HK-2 (cell line): ENCODE data around the gene IQCN.

ENCODE experiments used
- DNase-seq: peaks from one replicate; pipeline ENCODE4 v3.0.0-alpha.2; 2018; ENCODE audit not compliant: unreplicated experiment

The IQCN gene

DNA sequence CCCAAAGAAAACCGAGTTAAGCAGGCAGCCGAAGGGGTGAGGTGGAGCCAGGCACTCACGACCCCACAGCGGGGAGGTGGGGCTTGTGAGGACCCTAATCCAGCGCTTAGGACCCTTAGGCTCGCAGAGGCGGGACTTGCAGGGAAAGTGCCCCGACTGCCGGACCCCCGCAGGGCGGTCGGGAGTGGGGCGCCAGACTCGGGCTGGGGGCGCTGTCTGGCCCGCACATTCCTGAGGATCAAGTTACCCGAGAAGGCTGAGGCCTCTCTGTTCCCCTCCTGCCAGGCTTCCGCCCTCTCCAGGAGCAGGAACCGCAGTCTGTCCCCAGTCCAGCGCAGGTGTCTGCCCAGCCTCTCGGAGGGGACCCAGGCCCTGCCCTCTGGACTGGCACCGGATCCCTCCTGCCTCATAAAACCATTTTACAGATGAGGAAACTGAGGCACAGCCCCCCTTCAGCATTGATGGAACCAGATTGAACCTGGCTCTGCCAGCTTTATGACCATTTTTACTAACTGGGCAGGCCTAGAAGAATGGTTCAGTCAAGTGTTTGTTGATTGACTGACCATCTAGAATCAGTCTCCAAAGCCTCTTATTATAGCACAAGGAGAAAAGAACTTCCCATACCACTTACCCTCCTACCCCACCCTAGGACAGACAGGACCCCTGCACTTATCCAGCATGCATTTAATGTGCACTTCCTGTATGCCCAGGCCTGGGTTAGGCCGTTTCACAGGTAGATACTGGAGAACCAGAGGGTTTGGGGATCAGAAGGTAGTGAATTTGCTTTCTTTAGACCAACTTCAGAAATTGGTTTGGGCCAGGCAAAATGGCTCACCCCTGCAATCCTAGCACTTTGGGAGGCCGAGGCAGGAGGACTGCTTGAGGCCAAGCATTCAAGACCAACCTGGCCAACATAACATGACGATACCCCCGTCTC lies 13.9 kb upstream of the IQCN start:
- no peak for DNase-seq

DNA sequence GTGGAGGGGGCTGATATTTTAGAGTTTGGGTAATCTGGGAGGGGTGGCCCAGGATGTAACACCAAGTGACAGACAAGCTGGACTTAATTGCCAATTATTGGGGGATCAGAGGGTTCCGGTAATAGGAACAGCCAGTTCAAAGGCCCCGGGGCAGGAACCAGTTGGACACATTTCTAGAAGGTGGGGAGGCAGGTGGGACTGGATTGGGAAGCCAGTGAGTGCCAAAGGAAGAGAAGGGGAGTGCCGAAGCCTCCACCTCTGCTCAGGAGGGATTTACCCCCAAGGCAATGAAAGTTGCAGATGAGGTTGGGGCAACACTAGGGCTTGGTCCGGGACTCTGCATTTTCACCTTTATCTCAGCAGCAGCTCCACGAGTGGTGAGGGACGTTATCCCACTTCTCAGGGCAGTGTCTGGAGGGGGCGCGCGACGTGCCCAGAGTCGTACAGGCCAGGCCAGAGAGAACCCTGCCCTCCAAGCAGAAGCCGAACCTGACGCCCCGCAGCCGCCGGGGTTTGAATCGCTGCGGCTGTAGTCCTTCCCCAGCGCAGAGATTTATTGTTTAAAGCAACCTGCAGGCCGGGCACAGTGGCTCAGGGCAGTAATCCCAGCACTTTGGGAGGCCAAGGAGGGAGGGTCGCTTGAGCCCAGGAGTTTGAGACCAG lies 12.9 kb upstream of the IQCN start:
- DNase-seq: no peak

DNA sequence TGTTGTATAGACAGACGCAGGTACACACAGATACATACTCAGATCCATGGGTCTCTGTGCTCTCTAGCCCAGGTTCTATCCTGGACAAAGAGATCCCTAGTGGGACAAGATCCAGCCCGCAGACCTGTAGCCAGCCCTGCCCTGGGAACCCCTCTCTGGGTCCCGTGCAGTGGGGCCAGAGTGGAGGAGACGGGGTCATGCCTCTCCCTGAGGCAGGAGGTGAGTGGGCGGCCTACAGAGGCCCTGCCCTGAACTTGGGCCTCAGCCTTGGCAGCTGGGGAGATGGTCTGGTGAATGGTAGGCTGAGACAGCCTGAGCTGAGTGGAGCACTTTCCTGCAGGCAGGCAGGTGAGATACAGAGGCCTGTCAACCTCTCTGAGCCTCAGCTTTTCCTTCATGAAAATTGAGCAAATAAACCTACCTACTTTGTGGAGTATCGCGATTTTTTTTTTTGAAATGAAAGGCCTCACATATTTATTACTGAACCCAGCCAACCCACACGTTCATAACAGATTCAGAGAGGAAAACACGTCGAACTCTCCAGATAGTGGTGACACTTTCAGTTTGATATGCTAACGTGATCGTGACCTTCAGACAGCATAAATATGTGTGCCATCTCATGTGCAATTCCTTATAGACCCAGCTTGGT lies 10.6 kb upstream of the IQCN start:
- DNase-seq: no peak

DNA sequence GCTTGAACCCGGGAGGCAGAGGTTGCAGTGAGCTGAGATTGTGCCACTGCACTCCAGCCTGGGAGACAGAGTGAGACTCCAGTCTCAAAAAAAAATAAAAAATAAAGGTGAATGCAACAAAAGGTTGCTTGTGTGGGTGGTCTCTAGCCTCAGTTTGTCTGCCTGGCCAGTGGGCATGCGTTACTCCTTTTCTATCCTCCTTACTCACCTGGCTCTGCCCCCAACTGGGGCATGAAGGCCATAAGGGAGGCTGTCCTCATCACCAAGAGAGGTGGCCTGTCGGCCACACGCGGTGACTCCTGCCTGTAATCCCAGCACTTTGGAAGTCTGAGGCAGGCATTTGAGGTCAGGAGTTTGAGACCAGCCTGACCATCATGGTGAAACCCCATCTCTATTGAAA lies 9.1 kb upstream of the IQCN start:
- no peak for DNase-seq

DNA sequence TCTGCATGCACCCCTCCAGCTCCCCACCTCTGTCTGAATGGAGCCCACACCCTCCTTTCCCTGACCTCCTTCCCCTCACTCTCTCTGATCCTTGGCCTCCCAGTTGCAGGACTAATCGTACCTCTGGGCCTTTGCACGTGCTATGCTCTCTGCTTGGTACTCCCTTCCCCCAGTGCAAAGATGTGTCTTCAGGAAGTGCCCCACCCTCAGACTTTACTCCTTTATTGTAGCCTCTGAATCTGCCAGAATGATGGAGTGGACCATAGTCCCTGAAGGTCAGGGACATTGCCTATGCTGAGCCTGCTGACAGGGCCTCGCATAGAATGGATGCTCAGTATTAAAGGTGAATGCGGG lies 8.5 kb upstream of the IQCN start:
- DNase-seq: no peak

DNA sequence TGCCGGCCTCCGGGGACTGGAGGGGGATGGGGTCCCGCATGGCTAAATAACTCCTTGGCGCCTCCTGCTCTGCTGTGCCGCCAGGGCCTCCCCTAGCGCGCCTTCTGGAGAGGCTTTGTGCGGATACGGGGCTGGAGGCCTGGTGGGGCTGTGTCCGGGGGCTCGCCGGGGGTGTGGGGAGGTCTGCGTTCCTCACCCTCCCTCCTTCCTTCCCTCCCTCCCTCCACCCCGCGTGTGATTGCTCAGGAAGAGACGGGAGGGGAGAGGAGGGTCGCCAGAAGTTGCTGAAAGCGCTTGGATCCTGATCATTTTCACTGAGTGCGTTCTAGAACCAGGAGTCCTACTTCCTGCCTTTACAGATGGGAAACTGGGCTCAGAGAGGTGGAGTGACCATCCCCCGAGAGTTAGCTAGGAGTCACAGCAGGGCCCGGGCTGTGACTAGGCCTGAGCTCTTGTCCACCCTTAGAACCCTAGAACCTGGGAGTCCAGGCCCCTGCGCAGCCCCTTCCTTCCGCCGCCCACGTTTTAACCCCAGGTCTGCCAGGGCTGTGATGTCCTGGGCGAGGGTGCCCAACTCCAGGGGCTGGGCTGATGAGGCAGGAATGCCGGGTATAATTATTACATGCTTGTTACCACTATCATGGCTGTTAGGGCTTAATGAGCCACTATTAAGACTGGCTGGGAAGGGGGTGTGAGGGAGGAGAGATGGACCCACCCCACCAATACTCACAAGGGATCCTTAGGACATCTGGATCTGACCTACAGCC lies 8.0 kb upstream of the IQCN start:
- DNase-seq: no peak

DNA sequence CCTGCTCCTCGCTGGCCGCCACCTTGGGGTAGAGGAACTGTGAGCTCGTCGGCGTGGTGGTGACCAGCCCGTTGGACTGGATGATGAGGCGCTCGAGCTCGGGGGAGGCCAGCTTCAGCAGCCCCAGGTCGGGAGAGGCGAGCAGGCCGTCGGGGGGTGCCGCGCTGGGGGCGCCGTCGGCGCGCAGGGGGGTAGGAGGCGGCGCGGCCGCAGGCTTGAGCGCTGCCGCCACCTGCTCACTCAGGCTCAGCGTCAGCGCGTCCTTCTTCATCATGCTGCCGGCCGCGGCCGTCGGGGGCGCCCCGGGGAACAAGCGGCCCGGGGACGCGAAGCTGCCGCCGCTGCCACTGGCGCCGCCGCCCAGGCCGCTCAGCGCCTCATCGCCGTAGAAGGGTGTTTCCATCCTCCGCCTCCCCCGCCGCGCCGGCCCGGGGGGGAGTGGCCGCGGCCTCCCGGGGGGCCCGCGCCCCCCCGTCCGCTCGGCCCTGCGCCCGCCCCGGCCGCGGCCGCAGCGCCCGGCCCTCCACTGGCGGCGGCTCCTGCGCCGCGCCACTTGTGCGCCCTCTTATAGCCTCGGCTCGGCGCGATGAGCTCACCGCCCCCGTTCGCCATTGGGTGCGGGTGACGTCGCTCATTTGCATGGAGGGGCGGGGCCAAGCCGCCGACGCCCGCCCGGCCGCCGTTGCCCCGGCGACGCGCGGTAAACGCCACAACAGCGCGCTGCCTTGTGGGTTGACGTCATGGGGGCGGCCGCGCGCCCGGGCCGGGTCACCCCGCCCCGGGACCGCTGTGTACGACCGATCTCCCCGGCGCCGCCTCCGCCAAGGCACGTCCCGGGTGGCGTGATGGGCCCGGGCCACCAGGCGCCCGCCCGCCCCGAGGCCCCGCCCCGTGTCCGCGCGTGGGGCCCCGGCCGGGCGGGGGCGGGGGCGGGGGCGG lies 7.1 kb upstream of the IQCN start, which contains the start of gene JUND:
Gene JUND, minus strand, starts transcription at position 541 of the 939 bp plus-strand sequence. Its CDS starts 138 bp downstream, at position 403.
- peak; percentile 98 for DNase-seq

DNA sequence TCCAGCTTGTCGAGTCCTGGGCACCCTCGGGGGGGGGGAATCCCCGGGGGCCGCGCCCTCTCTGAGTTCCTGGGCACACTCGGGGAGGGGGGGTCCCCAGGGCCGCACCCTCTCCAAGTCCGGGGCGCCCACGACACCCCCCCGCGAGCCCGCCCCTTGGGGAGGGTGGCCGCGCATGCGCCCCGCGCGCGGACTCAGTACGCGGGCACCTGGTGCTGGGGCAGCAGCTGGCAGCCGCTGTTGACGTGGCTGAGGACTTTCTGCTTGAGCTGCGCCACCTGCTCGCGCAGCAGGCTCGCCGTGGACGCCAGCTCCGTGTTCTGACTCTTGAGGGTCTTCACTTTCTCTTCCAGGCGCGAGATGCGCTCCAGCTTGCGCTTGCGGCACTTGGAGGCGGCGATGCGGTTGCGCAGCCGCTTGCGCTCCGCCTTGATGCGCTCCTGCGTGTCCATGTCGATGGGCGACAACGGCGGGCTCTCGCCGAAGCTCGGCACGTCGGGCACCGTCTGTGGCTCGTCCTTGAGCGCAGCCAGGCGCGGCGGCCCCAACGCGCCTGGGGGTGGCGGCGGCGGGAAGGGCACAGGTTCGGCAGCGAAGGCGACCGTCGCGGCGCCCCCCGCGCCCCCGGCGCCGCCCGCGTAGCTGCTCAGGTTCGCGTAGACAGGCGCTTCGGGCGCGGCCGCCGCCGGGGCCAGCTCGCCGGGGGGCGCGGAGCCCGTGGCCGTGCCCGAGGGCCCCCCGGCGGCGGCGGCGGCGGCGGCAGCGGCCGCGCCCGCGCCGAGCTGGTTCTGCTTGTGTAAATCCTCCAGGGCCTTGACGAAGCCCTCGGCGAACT lies 6.2 kb upstream of the IQCN start:
- peak; percentile 57 for DNase-seq

DNA sequence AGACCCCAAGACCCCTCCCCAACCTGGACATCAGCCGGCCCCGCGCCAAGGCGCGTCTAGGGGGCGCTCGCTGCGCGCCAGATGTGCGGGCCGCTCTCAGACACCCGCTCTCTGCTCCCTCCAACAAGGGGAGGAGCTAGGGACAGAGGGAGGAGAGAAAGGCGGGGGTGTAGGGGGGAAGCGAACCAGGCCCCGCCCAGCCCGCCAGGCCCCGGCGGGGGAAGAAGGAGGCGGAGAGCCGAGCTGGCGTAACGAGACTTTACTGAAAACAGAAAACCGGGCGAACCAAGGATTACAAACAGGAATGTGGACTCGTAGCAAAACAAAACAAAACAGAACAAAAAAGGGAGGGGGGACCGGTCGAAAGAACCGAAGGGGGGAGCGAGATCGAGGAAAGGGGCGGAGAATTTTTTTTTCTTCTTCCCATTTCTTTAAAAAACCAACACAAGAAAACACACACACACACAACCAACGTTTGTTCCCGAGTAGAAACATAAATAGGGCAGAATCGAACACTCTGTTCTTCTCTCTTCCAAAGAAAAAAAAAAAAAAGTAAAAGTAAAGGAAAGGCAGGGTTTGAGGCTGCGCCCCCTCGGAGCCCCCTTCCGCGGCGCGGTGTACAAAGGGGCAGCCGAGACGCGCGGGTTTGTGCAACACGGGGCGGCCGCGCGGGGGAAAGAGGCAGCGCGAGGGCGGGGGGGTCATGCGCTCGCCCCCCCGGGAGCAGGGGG lies 5.4 kb upstream of the IQCN start:
- DNase-seq: peak; percentile 86

DNA sequence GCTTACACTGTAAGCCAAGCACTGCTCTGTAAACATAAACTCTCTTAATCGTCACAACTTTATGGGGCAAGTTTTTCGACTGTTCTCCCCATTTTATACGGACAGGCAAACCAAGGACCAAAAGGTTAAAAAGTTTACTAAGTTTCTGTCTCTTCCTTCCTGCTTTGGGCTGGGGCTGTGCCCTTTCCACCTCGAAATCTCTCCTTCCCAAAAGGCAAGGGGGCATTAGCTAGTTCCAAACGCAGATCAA lies 4.9 kb upstream of the IQCN start:
- DNase-seq: no peak

DNA sequence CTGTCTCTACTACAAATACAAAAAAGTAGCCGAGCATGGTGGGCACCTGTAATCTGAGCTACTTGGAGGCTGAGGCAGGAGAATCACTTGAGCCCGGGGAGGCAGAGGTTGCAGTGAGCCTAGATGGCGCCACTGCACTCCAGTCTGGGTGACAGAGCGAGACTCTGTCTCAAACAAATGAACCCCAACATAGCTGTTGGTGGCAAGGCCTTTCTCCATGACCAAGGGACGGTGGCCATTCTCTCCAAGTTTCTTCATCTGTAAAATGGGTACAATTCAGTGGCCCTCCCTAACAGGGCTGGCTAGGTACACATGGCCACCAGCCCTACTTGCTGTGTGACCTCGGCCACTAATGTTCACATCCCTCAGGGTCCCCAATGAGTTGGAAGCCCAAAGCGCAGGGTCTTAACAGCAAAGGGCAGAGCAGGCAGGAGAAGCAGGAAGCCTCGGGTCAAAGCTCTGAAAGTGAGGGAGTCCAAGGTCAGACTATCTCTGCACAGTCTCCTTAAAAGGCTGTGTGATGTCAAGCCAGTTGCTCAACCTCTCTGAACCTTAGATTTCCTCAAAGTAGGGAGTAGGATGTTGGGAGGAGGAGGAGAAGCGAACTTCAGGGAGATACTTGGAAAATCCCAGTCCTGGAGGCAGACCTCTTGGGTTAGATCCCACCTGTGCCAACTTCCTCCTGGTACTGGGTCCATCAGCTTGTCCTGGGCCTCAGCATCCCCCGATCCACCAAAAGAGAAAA lies 4.4 kb upstream of the IQCN start:
- DNase-seq: no peak

DNA sequence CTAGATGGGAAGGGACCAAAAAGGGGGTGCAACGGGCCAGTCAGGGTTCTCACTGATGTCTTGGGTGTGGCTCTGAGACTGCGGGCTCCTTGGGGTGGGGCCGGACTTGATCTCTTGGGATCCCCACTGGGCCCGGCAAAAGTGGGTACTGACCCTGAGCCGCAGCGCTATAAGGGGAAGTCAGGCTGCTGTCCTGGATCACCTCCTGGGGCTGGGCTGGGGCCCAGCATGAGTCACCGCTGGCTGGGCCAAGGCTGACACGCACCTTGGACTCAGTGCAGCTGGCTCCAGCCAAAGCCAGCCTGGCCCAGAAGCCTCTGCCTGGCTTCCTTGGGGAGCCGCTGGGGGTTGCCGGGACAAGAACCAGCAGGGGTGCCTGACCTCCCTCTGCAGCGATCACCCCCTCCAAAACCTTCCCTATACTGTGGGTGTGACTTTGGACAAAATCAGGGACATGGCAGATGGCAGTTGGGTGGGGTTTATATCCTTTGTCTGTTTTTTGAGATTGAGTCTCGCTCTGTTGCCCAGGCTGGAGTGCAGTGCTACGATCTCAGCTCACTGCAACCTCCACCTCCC lies 617 bp upstream of the IQCN start:
- DNase-seq: peak; percentile 78

DNA sequence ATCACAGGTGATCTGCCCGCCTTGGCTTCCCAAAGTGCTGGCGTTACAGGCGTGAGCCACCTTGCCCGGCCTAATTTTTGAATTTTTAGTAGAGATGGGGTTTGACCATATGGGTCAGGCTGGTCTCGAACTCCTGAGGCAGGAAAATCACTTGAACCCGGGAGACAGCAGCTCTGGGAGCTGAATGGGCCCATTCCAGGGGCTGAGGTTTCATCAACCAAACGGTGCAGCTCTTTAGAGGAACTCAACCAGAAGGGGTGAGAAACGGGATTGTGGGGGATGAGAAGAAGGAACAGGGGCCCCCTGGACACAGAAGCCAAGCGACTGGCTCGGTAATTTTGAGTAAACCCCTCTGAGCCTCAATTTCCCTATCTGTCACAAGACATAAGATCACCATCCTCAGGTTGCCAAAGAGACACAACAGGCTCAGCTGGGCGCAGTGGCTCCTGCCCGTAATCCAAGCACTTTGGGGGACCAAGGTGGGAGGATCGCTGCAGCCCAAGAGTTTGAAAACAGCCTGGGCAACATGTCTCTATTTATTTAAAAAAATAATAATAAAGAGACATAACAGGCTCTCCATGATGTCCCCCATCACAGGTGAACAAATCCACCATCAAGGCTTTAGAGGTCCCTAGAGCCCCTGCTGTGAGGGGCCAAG lies 562 bp downstream of the IQCN start:
- DNase-seq: no peak

DNA sequence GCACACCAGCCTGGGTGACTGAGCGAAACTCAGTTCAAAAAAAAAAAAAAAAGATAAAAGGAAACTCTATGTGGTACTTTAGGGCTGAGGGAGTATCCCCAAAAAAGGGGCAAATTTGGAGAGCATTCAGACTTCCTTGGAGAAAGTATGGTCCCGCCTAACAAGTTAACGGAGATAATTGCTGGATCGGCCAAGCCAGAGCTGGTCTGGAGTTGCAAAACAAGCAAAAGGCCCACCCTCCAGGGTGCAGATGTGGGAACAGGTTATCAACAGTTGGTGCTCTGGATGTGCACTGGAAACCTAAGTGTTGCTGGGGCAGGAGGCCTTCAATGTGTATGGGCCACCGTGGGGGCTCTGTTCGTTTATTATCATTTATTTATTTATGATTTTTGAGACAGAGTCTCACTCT lies 2.8 kb downstream of the IQCN start:
- no peak for DNase-seq

DNA sequence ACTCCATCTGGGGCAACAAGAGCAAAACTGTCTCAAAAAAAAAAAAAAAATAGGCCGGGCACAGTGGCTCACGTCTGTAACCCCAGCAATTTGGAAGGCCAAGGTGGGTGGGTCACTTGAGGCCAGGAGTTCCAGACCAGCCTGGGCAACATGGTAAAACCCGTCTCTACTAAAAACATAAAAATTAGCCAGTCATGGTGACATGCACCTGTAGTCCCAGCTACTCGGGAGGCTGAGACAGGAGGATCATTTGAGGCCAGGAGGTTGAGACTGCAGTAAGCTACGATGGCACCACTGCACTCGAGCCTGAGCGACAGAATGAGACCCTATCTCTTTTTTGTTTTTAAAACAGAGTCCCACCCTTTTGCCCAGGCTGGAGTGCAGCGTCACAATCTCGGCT lies 3.9 kb downstream of the IQCN start:
- no peak for DNase-seq

DNA sequence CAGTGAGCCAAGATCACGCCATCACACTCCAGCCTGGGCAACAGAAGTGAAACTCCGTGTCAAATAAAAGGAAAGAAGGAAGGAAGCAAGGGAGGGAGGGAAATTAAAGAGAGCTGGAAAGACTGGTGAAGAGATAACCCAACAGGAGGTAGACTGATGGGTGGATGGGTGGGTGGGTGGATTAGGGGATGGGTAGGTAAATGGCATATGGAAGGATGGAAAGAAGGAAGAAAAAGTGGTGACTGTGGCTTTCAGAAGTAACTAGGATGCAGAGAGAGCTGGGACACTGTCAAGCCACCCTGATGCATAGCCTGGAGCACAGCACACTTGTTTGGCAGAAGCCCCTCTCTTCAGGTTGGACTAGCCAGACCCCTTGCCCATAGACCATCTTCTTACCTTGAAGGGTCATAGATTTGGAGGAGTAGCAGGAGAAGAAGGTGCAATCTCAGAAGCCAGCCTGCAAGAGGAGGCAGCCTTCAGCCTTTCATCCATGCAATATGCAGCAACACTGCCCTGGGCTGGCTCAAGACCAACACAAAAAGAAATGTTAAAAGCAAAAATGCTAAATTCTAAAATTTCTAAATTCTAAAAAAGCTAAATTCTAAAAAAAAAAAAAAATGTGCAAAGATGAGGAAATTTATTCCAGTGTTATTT lies 5.1 kb downstream of the IQCN start:
- DNase-seq: no peak
